WTC11 (cell line): Measurements from ENCODE around the gene ANO7.

ENCODE experiments used
- ERG ChIP-seq: fragments of 250-450 bp; sonication (Bioruptor Pico); IDR thresholded peaks from 2 replicates; pipeline ENCODE4 v1.8.0; 2021; ENCODE audit warnings: mild to moderate bottlenecking
- NFYB ChIP-seq: sonication (generic); formaldehyde crosslinking; conservative IDR thresholded peaks from 2 replicates; pipeline ENCODE4 v1.8.0; 2022; ENCODE audit warnings: low read depth, missing genetic modification reagents
- STAT6 ChIP-seq: sonication (generic); formaldehyde crosslinking; conservative IDR thresholded peaks from 2 replicates; pipeline ENCODE4 v1.8.1; 2023; ENCODE audit warnings: mild to moderate bottlenecking, low read depth, missing genetic modification reagents, moderate library complexity
- ZNF138 ChIP-seq: sonication (generic); formaldehyde crosslinking; conservative IDR thresholded peaks from 2 replicates; pipeline ENCODE4 v1.8.1; 2022; ENCODE audit warnings: mild to moderate bottlenecking, moderate library complexity, missing genetic modification reagents
- ZSCAN18 ChIP-seq: fragments of 250-450 bp; sonication (Bioruptor Pico); IDR thresholded peaks from 2 replicates; pipeline ENCODE4 v2.1.2; 2022; ENCODE audit warnings: mild to moderate bottlenecking, moderate library complexity

GRCh38 chr2:241229563-241230401 is 41.3 kb downstream of the ANO7 start:
- TF ChIP-seq NFYB (CRISPR knock-in tag): no peak
- TF ChIP-seq ZSCAN18 (CRISPR knock-in tag): no peak
- TF ChIP-seq STAT6 (CRISPR knock-in tag): no peak
- TF ChIP-seq ERG (CRISPR knock-in tag): no peak
- TF ChIP-seq ZNF138 (CRISPR knock-in tag): no peak
